GM18870 (cell line): ENCODE results near the gene TCF7L1.

Source experiments
- ATAC-seq: cut with Tn5 transposase; IDR thresholded peaks from one replicate; pipeline ENCODE4 v1.9.1; 2021; ENCODE audit warnings: moderate library complexity; ENCODE audit not compliant: unreplicated experiment

The TCF7L1 gene

GRCh38 chr2:85160966-85161960, 28.1 kb downstream of the TCF7L1 start:
- ATAC-seq = no peak

DNA sequence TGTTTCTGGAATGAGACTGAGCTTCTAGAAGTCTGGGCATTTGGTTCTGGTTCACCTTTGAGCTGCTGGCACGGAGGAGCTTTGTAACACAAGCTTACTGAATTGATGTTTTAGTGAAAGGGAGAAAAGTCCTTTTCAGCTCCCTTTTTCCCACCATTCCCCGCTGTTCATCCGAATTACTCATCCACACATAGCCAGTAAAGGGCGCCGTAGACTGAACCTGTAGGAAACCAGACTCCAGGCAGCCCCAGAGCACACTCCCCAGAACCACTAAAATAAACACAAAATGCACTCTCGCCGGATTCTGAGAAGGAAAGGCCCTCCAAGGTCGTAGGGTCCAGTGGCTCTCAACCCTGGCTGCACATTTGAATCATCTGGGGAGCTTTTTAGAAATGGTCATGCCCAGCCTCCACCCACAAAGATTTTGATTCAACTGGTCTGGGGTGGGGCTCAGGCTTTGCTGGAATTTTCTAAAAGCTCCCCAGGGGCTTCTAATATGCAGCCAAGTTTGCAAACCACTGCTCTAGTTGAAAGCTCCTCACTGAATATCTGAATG, 29.6 kb downstream of the TCF7L1 start:
- no peak for ATAC-seq

DNA sequence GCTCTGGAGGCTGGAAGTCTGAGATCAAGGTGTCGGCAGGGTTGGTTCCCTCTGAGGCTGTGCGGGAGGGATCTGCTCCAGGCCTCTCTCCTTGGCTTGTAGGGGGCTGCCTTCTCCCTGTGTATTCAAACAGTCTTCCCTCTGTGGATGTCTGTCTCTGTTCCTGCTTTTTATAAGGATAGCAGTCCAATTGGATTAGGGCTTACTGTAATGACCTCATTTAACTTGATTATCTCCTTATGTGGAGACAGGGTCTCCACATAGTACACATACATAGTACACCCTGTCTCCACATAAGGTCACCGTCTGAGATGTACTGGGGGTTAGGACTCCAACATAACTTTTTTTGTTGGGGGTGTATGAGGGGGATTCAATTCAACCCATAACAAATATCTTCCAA, 30.5 kb downstream of the TCF7L1 start:
- no peak for ATAC-seq

GRCh38 chr2:85164145-85164569, 31.0 kb downstream of the TCF7L1 start:
- no peak for ATAC-seq

DNA sequence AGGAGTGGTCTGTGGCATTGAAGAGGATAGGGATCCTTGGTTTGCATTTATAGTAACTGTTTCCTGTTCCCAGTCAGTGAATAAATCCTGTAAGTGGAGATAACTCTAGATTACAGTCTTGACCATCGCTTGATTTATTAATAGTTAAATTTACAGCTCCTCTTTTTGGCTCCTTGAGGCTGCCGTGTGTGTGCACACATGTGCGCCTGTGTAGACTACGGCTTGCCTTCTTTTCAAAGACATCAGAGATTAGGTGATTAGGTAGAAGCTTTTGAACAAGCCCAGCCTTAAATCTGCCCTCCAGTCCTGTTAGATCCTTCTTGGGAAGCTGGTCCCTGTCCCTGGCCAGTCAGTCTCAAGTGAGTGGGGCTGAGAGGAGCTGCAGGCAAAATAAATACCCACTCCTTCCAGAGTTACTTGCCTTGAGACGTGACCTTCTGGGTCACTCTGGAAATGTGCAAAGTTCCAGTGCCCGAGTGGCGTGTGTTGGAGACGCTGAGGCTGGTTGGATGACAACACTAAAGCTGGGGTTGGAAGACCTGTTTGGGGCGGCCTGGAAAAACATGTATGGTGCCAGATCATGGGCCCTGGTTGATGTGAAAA, 32.0 kb downstream of the TCF7L1 start:
- no peak for ATAC-seq

DNA sequence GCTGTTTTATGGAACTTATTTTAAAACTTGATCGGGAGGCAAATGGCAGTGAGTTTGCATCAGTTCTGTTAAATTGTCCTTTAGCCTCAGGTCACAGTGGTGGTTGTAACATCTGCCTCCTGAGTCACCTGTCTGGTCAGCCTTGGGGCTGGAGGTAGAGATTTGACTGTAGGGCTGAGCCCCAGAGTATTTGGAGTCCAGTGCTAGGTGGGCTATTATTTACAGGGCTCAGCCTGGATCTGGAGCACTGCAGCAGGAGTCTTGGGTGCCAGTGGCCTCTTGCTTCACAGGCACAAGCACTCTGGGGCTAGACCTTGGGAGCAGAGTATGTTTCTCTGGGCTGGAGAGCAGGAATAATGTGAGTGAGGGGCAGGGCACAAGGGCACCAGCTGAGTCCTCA, 32.8 kb downstream of the TCF7L1 start:
- ATAC-seq = no peak

GRCh38 chr2:85167479-85167878, 34.3 kb downstream of the TCF7L1 start:
- no peak for ATAC-seq

- no peak for ATAC-seq
Observed at GRCh38 chr2:85168942-85169341, 35.8 kb downstream of the TCF7L1 start.

GRCh38 chr2:85169581-85169980, 36.4 kb downstream of the TCF7L1 start:
- ATAC-seq = no peak

- ATAC-seq = no peak
Observed at GRCh38 chr2:85170938-85171475, 37.8 kb downstream of the TCF7L1 start.

DNA sequence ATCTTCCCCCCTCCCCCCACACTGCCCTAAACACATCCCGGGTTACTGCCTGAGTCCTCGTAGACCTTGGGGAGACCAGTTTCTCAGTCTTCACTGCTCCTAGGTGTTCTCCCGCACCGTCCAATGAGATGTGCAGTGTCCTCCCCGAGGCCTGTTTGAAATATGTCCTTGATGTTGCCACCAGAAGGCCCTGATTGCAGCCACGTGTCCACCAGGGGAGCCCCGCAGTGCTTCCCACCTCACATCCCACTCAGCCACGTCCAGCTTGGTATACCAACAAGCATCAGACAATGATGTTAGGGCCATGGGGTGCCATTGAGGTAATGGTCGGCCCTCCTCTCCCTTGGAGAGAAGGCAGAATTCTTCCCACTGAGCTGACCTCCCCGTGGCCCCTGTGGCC, 38.7 kb downstream of the TCF7L1 start:
- ATAC-seq = no peak

- ATAC-seq = no peak
Observed at GRCh38 chr2:85173909-85174308, 40.7 kb downstream of the TCF7L1 start.

- no peak for ATAC-seq
Observed at GRCh38 chr2:85174943-85175342, 41.8 kb downstream of the TCF7L1 start.

- no peak for ATAC-seq
Observed at GRCh38 chr2:85175369-85176299, 42.4 kb downstream of the TCF7L1 start.

GRCh38 chr2:85177031-85177824, 44.0 kb downstream of the TCF7L1 start:
- ATAC-seq = no peak

GRCh38 chr2:85178154-85178553, 45.0 kb downstream of the TCF7L1 start:
- no peak for ATAC-seq

- no peak for ATAC-seq
Observed at GRCh38 chr2:85178980-85179411, 45.8 kb downstream of the TCF7L1 start.

DNA sequence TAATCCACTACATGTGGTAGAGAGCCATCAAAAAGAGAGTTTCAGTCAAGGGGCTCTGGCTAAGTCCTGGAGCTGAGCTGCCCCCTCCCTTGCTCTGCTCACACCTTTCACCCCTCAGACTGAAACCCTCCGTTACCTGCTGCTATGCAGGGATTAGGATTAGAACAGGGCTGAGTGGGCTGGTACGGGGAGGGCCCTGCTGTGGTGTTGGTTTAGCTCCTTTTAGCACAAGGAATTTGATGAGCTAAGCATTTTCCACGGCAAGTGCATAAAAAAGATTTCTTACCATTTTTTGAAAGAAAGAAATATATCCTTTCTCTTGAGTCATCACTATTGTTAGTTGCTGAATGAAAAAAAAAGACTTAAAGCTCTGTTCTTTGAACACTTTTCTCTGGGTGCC, 46.3 kb downstream of the TCF7L1 start:
- no peak for ATAC-seq

GRCh38 chr2:85180322-85181133, 47.3 kb downstream of the TCF7L1 start:
- no peak for ATAC-seq
